GM19452 (cell line): ENCODE measurements around the gene ADAMTS1.

Experiments used
- ATAC-seq: cut with Tn5 transposase; IDR thresholded peaks from one replicate; pipeline ENCODE4 v1.9.1; 2021; ENCODE audit not compliant: unreplicated experiment

Gene ADAMTS1

GRCh38 chr21:26845759-26846035 lies 488 bp upstream of the ADAMTS1 start:
- no peak for ATAC-seq

DNA sequence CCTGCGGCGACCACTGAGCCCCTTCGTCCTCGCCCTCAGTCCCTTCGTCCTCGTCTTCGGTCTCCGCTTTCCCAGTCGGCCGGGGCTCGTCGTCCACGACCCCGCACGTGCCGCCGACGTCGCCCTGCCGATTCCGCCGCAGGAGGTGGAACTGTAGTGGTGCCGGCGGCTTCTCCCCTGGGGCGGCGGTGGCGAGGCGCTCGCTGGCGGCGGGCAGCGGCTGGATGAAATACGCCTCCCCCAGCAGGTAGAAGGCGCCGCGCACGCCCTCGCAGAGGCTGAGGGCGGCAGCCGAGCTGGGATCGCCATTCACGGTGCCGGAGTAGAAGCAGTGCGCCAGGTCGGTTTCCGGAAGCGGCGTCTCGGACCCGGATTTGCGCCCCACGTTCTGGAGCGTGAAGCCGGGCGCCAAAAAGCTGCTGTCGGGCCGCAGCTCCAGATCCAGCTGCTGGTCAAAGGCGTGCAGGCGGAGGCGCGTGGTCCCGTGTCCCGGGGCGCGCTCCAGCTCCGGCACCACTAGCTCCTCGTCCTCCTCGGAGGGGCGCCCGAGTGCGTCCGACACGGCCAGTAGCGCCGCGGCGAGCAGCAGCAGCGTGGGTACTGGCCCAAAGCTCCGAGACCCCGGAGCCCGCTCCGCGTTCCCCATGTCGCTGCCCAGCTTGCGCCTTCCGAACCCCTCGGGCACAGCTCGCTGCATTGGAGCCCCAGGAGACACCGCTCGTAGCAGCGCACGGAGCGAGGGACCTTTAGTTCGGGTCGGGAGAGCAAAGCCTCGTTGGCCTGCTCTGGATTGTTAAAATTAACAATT lies 747 bp downstream of the ADAMTS1 start:
- no peak for ATAC-seq

- no peak for ATAC-seq
Measured at GRCh38 chr21:26843933-26844257, 1.3 kb downstream of the ADAMTS1 start.

- ATAC-seq = no peak
Measured at GRCh38 chr21:26842974-26843932, 2.0 kb downstream of the ADAMTS1 start.

- ATAC-seq = no peak
Measured at GRCh38 chr21:26842300-26842699, 2.9 kb downstream of the ADAMTS1 start.

DNA sequence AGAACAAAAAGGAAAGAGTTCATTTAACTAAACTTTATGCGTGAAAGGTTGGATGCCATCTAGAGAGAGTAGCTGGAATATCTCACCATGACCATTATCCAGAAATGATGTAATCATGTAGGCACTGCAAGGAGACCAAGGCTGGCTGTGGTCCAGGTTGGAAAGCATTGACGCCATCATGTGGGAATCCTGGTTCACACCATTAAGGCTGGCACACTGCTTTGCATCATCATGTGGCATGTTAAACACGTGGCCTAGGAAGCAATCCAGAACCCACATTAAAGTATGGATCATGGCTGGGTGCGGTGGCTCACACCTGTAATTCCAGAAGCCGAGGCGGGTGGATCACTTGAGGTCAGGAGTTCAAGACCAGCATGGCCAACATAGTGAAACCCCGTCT lies 4.3 kb downstream of the ADAMTS1 start:
- no peak for ATAC-seq

GRCh38 chr21:26840201-26840600 lies 5.0 kb downstream of the ADAMTS1 start:
- ATAC-seq = no peak

DNA sequence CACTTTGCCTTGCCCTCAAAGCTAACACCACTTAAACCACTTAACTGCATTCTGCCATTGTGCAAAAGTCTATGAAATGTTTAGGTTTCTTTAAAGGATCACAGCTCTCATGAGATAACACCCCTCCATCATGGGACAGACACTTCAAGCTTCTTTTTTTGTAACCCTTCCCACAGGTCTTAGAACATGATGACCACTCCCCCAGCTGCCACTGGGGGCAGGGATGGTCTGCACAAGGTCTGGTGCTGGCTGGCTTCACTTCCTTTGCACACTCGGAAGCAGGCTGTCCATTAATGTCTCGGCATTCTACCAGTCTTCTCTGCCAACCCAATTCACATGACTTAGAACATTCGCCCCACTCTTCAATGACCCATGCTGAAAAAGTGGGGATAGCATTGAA lies 7.7 kb downstream of the ADAMTS1 start:
- ATAC-seq = no peak

- no peak for ATAC-seq
Measured at GRCh38 chr21:26836528-26836927, 8.7 kb downstream of the ADAMTS1 start.

- ATAC-seq = no peak
Measured at GRCh38 chr21:26835714-26836265, 9.4 kb downstream of the ADAMTS1 start.

DNA sequence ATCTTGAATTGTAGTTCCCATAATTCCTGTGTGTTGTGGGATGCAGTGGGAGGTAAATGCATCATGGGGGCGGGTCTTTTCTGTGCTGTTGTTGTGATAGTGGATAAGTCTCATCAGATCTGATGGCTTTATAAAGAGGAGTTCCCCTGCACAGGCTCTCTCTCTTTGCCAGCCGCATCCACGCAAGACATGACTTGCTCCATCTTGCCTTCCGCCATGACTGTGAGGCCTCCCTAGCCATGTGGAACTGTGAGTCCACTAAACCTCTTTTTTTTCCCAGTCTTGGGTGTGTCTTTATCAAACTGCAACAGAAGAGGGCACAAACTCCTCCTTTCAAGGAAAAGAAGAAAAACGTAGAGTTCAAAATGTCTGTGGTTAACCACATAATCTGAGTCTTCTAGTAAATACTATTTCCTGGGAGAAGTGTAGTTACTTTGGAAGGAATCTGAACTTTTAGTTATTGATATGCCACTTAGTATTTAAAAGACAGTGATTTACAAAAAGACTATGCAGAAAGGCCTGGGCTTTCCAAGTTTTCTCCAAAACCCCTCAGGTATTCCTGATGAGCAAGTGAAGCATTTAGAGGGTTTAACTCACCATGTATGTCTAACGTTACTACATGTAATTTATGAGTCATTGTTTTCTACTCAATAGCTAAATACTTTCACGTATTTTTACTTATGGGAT lies 10.0 kb downstream of the ADAMTS1 start:
- ATAC-seq = no peak

DNA sequence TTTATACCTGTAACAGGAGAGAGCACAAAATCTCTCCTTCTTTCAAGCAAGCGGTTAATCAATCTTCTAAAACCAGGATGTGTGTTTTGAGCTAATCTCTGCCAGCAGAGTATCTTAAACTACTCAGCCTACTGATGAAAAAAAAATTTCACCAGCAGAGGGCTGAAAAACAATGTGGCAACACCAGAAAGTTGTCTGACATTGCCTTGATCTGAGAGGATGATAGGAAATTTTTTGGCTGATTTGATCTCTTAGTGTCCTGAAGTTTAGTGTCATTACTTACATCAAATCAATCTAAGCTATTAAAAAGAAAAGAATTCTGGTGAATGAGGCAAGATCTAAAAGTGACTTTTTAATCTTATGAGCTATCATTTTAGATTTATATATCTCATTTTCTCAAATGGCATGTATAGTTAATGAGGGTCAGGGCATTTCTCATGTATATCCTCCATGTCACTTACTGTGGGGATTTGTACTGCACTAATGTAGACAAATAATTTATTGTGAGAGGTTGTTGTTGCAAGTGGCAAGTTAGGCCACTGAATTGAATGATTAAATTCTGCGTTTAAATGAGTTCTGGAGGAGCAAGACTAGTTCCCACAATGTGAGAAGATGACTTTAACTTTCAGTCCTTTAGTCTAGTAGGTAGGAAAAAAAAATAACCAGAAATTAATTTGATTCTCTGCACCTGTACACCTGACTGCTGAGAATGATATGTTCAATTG lies 10.9 kb downstream of the ADAMTS1 start:
- no peak for ATAC-seq

DNA sequence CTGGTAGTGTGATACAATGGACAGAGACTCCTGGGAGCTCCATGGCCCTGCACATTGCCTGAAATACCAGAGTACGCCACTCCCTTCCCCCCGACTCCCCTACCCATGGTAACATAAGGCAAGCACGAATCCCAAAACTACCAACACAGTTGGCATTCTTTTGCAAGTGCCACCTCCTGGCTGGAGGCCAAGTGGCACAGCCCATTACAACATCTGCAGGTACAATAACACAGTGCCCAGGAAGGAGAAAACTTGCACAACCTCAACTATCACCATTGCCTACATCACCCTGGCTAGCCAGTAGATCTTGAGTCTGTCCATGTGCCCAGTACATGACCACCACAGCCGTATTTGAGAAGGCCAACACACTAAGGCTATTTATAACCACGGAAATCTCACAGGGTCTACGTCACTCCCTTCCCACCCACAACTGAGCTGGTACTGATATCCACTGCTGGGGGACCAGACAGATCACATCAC lies 11.7 kb downstream of the ADAMTS1 start:
- no peak for ATAC-seq

- no peak for ATAC-seq
Measured at GRCh38 chr21:26833011-26833410, 12.2 kb downstream of the ADAMTS1 start.

GRCh38 chr21:26832546-26832945 lies 12.7 kb downstream of the ADAMTS1 start:
- no peak for ATAC-seq

GRCh38 chr21:26826801-26827200 lies 18.4 kb downstream of the ADAMTS1 start:
- ATAC-seq = no peak

- no peak for ATAC-seq
Measured at GRCh38 chr21:26820509-26820908, 24.7 kb downstream of the ADAMTS1 start.

DNA sequence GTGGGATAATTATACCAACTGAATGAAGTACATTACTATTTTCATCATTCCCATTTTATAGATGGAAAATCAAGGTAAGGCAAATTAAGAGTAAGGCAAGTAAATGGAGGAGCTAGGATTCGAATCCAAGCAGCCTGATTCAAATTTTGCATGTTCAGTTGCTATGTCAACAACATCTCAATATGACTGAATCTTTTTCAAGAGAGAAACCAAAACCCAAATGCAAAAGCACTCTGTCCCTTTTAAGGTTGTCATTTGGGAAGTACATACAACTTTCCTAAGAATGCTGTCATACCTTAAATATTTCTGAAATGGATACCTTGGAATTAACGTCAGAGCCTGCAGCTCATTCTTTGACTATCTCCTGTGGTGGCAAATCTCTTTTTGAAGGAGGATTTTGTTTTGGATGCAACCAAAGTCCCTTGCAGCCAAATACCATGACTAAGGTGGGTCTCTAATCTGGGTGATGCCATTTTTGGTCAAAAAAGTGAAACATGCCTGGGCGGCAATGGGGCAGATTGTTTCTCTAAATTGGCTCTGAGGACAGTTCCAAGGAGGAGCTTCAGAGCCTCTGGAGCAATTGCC lies 25.4 kb downstream of the ADAMTS1 start:
- no peak for ATAC-seq

GRCh38 chr21:26818906-26819305 lies 26.3 kb downstream of the ADAMTS1 start:
- ATAC-seq = no peak

DNA sequence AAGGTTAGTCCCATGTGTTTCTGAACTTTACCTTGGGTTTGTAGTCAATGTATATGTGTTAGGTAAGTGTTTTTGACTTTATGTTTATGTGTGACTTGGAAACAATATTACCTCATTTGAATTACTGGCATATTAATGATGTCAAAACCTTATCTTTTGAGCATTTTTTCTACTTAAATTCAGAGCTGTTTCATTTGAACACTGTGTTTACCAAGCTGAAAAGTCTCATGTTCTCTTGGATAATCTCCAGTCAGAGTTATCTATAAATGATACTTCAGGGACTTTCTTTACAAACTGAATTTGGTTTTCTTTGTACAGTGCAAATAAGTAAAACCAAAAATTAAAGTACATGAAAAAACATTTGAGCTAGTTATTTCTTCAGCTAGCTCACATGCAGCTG lies 30.0 kb downstream of the ADAMTS1 start:
- no peak for ATAC-seq
